ENCODE data around the gene ZNF32.

- no peak for TF ChIP-seq CTCF (IDR thresholded peaks at IDR 0.05; ENCODE audit: insufficient read depth, low read depth, low read length)
- no peak for TF ChIP-seq EZH2 (IDR thresholded peaks at IDR 0.05; ENCODE audit: insufficient read depth, low read length)
Observed at GRCh38 chr10:43645866-43646265, 2.8 kb downstream of the ZNF32 start.

All from astrocyte (in vitro differentiated cells and primary cell).